ENCODE data around the gene EIF2S2. TPM values are rescaled to one million over a fixed set of nuclear protein-coding genes. Genes with fewer than 3 reads are reported as not detected.

The EIF2S2 gene
- total RNA-seq, 4 donors from 2014 or later, result 44.4 to 65.6 (median 56.8) TPM

DNA sequence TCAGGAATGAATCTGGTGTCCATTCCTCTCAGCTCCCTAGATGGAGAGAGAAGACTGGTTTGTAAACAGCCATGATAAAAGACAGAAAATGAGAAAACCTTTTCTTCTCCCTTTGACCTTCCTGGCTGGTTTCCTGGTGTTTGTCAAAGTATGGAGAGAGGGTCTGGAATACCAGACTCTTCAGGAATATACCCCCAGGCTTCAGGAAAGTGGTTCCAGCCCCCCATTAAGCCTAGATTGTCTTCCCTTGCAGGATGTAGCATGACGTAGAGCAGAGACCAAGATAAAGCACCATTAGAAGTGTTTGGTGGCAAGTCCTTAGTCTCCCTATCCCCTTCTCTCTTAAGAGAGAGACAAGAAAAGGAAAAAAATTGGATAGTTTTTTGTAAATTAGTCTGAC lies 51.1 kb downstream of the EIF2S2 start:
- Histone ChIP-seq H3K27ac (no peak overlapping the region), H3K9me3 (no peaks in the 10 kb centered on the region), H3K27me3 (no peaks in the 10 kb centered on the region), H3K36me3 (peaks cover 0 to 8% of the 10 kb centered on the region in 2 donors), H3K4me1 (peaks cover 0 to 64% (median 8%) of the 10 kb centered on the region in 3 donors), H3K4me3 (no peak overlapping the region)
- TF ChIP-seq, protein P1, sequence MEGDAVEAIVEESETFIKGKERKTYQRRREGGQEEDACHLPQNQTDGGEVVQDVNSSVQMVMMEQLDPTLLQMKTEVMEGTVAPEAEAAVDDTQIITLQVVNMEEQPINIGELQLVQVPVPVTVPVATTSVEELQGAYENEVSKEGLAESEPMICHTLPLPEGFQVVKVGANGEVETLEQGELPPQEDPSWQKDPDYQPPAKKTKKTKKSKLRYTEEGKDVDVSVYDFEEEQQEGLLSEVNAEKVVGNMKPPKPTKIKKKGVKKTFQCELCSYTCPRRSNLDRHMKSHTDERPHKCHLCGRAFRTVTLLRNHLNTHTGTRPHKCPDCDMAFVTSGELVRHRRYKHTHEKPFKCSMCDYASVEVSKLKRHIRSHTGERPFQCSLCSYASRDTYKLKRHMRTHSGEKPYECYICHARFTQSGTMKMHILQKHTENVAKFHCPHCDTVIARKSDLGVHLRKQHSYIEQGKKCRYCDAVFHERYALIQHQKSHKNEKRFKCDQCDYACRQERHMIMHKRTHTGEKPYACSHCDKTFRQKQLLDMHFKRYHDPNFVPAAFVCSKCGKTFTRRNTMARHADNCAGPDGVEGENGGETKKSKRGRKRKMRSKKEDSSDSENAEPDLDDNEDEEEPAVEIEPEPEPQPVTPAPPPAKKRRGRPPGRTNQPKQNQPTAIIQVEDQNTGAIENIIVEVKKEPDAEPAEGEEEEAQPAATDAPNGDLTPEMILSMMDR (IDR thresholded peaks at IDR 0.05), result no peak
- no peak for TF ChIP-seq EP300 (IDR thresholded peaks at IDR 0.05)
- no peak for TF ChIP-seq POLR2AphosphoS5 (IDR thresholded peaks at IDR 0.05)
- TF ChIP-seq POLR2A (IDR thresholded peaks at IDR 0.05), result no peak
- ATAC-seq, result no peak
- WGBS, 2 donors (ENCODE audit: low coverage in 1 of 2), result 50 to 67% methylated on average over 1 of the region's 1 CpG

DNA sequence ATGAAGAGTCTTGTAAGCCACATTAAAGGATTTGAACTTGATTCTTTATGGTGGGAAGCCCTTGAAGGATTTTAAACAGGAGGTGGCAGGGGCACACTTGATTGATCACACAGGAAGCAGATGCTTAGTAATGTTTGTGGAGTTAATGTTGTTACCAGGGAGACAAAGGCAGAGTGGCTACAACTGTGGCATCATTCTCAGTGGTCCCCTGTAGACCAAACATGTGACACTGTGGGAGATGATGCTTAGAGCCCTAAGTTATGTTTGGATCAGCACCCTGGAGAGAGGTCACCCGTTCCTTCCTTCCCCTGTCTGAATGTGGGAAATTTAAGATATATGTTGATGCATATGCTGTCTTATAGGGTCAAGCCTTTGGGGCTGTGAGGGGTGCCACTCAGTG lies 53.2 kb downstream of the EIF2S2 start:
- no peak for TF ChIP-seq POLR2A (IDR thresholded peaks at IDR 0.05)
- no peak for TF ChIP-seq EP300 (IDR thresholded peaks at IDR 0.05)
- TF ChIP-seq POLR2AphosphoS5 (IDR thresholded peaks at IDR 0.05), result no peak
- TF ChIP-seq, protein P1 (IDR thresholded peaks at IDR 0.05), result no peak
- no peak overlapping the region for H3K4me3 ChIP-seq
- peaks cover 0 to 57% (median 0%) of the 10 kb centered on the region in 3 donors for H3K4me1 ChIP-seq
- ATAC-seq, result no peak
- no peak overlapping the region for H3K27ac ChIP-seq
- H3K9me3 ChIP-seq, result no peaks in the 10 kb centered on the region
- H3K36me3 ChIP-seq, result peaks cover 0 to 8% of the 10 kb centered on the region in 2 donors
- 33 to 44% methylated on average over 1 of the region's 1 CpG for WGBS, 2 donors (ENCODE audit: low coverage in 1 of 2)
- no peaks in the 10 kb centered on the region for H3K27me3 ChIP-seq

DNA sequence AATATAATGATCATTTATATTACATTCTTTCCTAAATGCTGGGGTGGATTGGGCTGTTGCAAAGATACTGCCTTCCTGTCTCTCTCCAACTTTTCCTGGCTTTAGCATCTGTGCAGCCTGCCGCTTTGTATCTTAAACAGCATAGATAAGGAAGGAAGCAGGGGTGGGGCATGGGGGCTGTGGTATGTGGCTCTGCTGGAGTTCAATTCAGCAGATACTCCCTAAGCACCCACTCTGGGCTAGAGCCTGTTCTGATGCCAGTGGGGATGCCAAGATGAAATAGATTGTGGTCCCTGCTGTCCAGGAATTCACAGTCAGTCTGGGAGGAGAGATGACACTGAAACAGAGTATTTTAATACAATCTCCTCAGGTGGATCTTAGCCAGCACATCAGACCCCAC lies 56.8 kb downstream of the EIF2S2 start:
- TF ChIP-seq POLR2AphosphoS5 (IDR thresholded peaks at IDR 0.05) (no peak), EP300 (IDR thresholded peaks at IDR 0.05) (no peak), POLR2A (IDR thresholded peaks at IDR 0.05) (no peak)
- TF ChIP-seq, protein P1 (IDR thresholded peaks at IDR 0.05), result no peak
- H3K36me3 ChIP-seq, result peaks cover 0 to 8% of the 10 kb centered on the region in 2 donors
- no peaks in the 10 kb centered on the region for H3K9me3 ChIP-seq
- ATAC-seq, result no peak
- no peak overlapping the region for H3K4me3 ChIP-seq
- H3K4me1 ChIP-seq, result peaks cover 0 to 64% (median 11%) of the 10 kb centered on the region in 3 donors
- H3K27me3 ChIP-seq, result no peaks in the 10 kb centered on the region
- no peak overlapping the region for H3K27ac ChIP-seq
- 14 to 60% methylated on average over 1 of the region's 1 CpG for WGBS, 2 donors (ENCODE audit: low coverage in 1 of 2)

DNA sequence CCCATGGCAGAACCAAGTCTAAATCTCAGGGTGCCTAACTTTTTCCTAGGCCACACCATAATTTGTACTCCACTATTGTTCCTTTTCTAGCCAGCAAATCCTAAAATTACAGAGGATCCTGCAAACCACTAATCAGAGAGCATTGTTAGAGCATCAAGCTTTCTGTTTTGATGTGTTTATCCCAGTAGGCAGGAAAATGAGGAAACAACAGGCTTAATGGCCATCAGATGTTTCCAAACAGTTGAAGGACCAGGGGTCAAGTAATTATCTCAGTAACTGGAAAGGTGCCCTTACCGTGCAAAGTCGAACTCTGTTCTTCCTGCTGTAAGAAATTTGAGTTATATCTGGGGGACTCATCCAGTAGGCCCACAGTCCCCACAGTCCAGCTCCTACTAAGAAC lies 59.6 kb downstream of the EIF2S2 start:
- 42 to 80% methylated on average over 1 to 2 of the region's 2 CpGs for WGBS, 2 donors (ENCODE audit: low coverage in 1 of 2)
- Histone ChIP-seq H3K4me1 (peaks cover 0 to 78% (median 17%) of the 10 kb centered on the region in 3 donors), H3K9me3 (no peaks in the 10 kb centered on the region), H3K27me3 (no peaks in the 10 kb centered on the region), H3K36me3 (no peaks in the 10 kb centered on the region), H3K27ac (no peak overlapping the region), H3K4me3 (no peak overlapping the region)
- TF ChIP-seq, protein P1 (IDR thresholded peaks at IDR 0.05), result no peak
- TF ChIP-seq EP300 (IDR thresholded peaks at IDR 0.05), result no peak
- TF ChIP-seq POLR2A (IDR thresholded peaks at IDR 0.05), result no peak
- no peak for TF ChIP-seq POLR2AphosphoS5 (IDR thresholded peaks at IDR 0.05)
- ATAC-seq, result no peak

DNA sequence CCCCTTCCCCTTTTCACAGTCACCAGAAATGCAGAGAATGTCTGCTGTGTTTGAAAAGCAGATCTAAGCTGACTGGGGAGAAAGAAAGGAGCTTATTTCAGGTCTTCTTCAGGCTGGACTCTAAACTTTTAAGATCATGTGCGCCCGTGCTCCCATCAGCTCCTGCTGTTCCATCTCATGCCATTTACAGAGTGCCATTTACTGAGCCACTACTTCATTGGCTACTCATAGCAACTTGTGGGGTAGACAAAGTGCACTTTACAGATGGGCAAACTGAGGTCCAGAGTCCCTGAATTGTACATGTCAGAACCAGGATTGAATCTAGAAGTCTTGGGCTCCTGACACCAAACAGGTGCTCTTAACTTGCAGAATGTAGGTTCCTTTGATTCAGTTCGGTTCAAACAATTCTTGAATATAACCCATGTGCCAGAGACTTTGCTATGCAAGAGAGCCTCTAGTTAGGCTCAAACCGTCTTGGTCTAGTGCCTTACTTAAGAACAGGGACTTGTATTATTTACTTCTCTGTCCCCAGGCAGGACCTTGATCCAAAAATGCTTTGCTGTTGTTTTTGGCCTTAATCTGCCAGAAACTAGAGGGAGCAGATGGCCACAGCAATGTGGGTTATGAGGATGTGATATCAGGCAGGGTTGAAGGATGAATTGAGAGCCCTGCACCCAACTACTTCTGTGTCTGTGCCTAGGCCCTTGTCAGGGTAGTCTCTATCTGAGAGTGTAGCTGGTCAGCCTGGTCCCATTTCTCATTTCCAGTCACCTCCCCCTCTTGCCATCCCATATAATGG lies 61.9 kb downstream of the EIF2S2 start:
- Histone ChIP-seq H3K4me1 (peaks cover 0 to 86% (median 23%) of the 10 kb centered on the region in 3 donors), H3K36me3 (no peaks in the 10 kb centered on the region), H3K9me3 (no peaks in the 10 kb centered on the region), H3K27me3 (no peaks in the 10 kb centered on the region), H3K27ac (no peak overlapping the region), H3K4me3 (no peak overlapping the region)
- no peak for ATAC-seq
- TF ChIP-seq EP300 (IDR thresholded peaks at IDR 0.05), result no peak
- TF ChIP-seq POLR2A (IDR thresholded peaks at IDR 0.05), result no peak
- no peak for TF ChIP-seq POLR2AphosphoS5 (IDR thresholded peaks at IDR 0.05)
- TF ChIP-seq, protein P1 (IDR thresholded peaks at IDR 0.05), result no peak
- 60 to 68% methylated on average over 4 of the region's 4 CpGs for WGBS, 2 donors (ENCODE audit: low coverage in 1 of 2)

All from gastroesophageal sphincter (tissue), 4 donors.